Gastroesophageal sphincter (tissue), 3 donors: ENCODE measurements around the gene PLA2G2E.

Experiments
- POLR2A ChIP-seq, 2 donors: fragments of 450-650 bp; IDR thresholded peaks; one replicate each; pipeline ENCODE4 v1.6.1; 2017; ENCODE audit warnings: antibody characterized with exemption in 2 of 2, mild to moderate bottlenecking in 2 of 2, moderate library complexity in 1 of 2
- POLR2AphosphoS5 ChIP-seq: sonication (generic); formaldehyde crosslinking; IDR thresholded peaks from one replicate; pipeline ENCODE4 v1.6.1; 2017; ENCODE audit warnings: antibody characterized with exemption
- TF ChIP-seq, protein P1 (sequence below), 4 experiments: fragments of 200-600 bp in 2 of 4; fragments of 450-650 bp in 2 of 4; sonication (generic) in 1 of 4; IDR thresholded peaks; one replicate each; pipeline ENCODE4 v1.5.1; 2017 to 2019; ENCODE audit warnings: antibody characterized with exemption in 4 of 4, mild to moderate bottlenecking in 2 of 4, moderate library complexity in 2 of 4

DNA sequence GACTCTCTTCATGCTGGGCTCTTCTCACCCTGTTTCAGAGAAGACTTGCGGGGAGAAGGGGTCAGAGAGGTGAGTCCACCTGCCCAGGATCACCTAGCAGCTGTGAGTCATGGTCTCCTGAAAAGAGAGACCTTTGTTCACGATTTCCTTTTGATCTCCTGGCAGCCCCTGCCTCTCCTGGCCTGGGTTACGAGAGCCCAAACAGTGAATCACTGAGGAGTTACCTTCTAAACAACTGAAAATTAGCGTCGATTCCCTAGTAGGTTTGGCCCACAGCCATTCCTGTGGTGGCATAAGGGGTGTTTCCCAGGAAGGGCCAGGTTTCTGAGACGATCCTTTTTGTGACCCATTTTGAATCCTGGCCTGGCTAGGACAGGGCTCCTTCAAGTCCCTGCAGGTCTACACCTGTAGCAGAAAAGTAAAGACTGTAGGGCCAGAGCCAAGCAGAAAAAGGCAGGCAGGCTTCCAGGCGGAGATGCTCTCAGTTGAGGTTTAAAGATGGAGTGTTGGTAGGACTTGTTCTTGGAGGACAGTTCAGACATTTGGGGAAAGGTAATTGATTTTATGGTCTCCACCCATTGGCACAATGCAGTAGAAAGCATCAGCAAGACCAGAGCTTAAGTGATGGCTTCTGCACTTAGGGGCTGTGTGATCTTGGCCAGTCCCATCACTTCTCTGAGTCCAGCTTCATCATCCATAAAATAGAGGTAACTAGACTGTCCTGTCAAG lies 2.1 kb upstream of the PLA2G2E start:
- TF ChIP-seq, protein P1, sequence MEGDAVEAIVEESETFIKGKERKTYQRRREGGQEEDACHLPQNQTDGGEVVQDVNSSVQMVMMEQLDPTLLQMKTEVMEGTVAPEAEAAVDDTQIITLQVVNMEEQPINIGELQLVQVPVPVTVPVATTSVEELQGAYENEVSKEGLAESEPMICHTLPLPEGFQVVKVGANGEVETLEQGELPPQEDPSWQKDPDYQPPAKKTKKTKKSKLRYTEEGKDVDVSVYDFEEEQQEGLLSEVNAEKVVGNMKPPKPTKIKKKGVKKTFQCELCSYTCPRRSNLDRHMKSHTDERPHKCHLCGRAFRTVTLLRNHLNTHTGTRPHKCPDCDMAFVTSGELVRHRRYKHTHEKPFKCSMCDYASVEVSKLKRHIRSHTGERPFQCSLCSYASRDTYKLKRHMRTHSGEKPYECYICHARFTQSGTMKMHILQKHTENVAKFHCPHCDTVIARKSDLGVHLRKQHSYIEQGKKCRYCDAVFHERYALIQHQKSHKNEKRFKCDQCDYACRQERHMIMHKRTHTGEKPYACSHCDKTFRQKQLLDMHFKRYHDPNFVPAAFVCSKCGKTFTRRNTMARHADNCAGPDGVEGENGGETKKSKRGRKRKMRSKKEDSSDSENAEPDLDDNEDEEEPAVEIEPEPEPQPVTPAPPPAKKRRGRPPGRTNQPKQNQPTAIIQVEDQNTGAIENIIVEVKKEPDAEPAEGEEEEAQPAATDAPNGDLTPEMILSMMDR (IDR thresholded peaks at IDR 0.05), result no peak
- TF ChIP-seq POLR2AphosphoS5 (no peak), POLR2A (IDR thresholded peaks at IDR 0.05) (no peak)
